ENCODE data around the gene ADAMTSL1.

ADAMTSL1 gene

DNA sequence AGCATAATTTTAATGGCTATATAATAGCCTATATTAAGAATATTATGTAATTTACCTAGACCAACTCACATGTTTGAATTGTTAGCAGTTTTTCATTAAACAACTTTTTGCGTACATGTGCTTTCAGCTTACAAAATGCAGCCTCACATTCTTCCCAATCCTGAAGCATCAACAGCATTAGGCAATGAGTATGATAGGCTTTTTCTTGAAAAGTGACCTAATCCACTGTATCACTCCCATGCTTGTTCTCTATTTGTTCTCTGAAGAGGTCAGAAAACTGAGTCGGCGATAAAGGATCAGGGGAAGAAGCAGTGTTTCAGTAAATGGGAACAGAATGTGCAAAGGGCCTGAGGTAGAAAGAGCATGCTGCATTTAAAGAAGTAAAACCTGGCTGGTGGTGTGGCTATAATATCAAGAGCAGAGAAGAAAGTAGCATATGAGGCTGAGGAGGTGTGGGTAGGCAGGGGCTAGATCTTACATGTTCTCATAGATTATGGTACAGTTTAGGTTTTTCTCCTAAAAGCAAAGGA lies 346.7 kb downstream of the ADAMTSL1 start:
- TF ChIP-seq, protein P1, sequence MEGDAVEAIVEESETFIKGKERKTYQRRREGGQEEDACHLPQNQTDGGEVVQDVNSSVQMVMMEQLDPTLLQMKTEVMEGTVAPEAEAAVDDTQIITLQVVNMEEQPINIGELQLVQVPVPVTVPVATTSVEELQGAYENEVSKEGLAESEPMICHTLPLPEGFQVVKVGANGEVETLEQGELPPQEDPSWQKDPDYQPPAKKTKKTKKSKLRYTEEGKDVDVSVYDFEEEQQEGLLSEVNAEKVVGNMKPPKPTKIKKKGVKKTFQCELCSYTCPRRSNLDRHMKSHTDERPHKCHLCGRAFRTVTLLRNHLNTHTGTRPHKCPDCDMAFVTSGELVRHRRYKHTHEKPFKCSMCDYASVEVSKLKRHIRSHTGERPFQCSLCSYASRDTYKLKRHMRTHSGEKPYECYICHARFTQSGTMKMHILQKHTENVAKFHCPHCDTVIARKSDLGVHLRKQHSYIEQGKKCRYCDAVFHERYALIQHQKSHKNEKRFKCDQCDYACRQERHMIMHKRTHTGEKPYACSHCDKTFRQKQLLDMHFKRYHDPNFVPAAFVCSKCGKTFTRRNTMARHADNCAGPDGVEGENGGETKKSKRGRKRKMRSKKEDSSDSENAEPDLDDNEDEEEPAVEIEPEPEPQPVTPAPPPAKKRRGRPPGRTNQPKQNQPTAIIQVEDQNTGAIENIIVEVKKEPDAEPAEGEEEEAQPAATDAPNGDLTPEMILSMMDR (conservative IDR thresholded peaks at IDR 0.05; ENCODE audit: low read depth, low read length) = no peak
- H3K4me3 ChIP-seq (ENCODE audit: low read length) = no peak overlapping the region

DNA sequence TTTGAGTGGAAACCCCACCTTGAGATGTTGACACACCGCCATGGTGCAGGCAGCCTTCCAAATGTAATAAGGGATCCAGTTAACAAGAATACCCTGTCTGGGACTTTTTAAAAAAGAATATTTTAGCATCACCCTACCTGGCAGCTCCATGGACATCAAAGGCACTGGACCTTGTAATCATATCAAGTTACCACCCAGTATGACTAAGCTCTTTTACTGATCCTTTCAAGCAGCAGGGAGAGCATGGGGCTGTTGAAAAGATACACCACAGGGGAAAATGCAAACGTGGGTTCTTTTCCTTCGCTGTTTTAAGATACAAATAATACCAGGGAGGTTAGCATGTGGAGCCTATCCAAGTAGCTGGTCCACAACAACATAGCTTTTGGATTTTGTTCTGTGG lies 347.8 kb downstream of the ADAMTSL1 start:
- no peak overlapping the region for H3K4me3 ChIP-seq (ENCODE audit: low read length)
- DNase-seq (ENCODE audit: low read depth) = no peak
- TF ChIP-seq, protein P1 (conservative IDR thresholded peaks at IDR 0.05; ENCODE audit: low read depth, low read length) = no peak

More for the DNA sequence above, 346.7 kb downstream of the ADAMTSL1 start:
- no peak for DNase-seq (ENCODE audit: low read depth)

DNA sequence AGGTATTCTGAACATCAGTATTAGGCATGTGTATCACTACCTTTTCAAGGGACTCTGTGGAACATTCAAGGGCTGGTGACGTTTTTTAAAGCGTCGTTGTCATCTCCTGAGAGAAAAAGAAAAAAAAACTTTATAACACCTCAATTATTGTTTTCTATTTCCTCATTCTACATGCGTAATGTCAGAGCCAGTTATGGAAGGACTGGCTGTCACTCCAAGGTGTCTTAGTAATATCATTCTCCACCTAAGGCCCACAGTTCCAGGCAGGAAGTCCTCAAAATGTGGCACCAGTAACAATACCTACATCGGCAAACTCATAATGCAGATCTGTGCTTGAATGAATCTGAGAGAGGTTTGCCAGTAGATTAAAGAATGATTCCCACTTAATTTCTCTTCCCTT lies 348.9 kb downstream of the ADAMTSL1 start:
- DNase-seq (ENCODE audit: low read depth) = no peak
- TF ChIP-seq, protein P1 (conservative IDR thresholded peaks at IDR 0.05; ENCODE audit: low read depth, low read length) = no peak
- no peak overlapping the region for H3K4me3 ChIP-seq (ENCODE audit: low read length)

DNA sequence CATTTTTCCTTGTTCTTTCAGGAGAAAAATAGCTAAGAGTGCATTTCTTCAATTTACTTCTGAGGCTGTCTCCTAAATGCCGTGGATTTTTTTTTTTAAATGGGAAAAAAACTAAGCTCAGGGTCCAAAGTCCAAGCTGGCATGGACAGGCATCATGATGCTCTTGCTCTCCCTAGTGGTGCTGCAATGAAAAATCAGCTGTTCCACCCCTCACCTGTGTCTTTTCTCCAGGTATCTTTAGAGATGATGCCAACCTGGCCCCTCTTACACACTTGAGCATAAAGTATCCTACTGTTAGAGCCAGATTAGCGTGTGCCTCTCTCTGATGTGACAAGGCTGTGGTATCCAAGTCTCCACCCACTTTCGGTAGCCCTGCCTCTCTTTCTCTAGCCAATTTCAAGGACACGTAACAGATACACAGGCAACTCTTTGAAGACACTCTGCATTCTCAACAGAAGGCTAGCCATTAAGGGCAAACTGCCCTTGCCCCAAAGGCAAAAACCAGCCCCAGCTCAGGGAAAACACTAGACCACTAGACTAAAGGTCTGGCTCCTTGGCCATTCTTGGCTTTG lies 350.2 kb downstream of the ADAMTSL1 start:
- no peak for DNase-seq (ENCODE audit: low read depth)
- H3K4me3 ChIP-seq (ENCODE audit: low read length) = no peak overlapping the region
- TF ChIP-seq, protein P1 (conservative IDR thresholded peaks at IDR 0.05; ENCODE audit: low read depth, low read length) = peak; percentile 40

DNA sequence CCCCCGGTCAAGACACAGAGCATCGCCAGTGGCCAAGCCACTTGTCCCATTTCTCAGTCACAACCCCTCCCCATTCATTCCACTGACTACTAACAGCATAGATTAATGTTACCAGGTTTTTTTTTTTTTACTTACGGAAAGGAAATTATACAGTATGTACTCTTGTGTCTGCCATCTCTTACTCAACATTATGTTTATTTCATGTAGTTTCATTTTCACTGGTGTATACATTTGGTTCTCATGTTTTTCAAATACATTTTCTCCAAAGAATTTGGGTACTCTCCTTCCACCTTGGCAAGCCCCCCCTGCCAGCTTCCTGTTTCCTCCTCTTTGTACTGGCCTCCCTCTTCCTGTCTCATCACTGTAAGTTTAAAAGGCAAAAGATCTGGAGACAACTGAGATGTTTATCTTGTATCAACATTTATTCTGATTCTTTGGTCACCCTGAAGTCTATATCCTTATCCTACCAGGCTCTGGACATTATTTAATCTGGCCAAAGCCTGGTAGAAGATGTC lies 351.8 kb downstream of the ADAMTSL1 start:
- no peak overlapping the region for H3K4me3 ChIP-seq (ENCODE audit: low read length)
- TF ChIP-seq, protein P1 (conservative IDR thresholded peaks at IDR 0.05; ENCODE audit: low read depth, low read length) = no peak
- DNase-seq (ENCODE audit: low read depth) = no peak

DNA sequence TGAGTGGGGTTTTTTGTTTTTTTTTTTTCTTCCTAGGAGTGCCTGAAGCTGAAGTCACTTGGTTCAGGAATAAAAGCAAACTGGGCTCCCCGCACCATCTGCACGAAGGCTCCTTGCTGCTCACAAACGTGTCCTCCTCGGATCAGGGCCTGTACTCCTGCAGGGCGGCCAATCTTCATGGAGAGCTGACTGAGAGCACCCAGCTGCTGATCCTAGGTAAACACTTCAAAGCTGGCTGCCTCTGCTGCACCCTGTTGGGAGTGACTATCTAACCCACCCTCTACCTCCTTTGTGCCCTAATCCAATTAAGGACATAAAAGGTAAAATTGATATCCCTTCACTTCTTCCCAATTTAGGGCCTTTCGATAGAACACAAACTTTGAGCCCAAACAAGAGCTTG lies 352.3 kb downstream of the ADAMTSL1 start:
- H3K4me3 ChIP-seq (ENCODE audit: low read length) = no peak overlapping the region
- no peak for DNase-seq (ENCODE audit: low read depth)
- TF ChIP-seq, protein P1 (conservative IDR thresholded peaks at IDR 0.05; ENCODE audit: low read depth, low read length) = no peak

DNA sequence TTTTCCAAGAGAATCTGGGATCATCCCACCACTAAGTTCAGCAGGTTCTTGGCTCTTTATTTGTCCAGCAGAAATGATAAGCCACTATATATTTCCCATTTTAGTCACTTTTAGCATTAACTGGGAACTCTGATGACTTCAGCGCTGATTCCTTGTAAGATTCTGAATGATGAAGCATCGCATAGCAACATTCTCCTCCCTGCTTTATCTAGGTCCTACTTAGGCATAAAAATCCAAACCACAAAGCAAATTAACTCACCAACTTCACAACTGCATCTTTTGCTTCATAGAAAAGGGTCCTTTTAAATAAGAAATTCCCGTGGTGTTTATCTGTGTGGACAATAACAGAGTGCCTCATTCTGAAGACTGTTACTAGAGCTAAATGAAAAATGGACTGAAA lies 355.1 kb downstream of the ADAMTSL1 start:
- TF ChIP-seq, protein P1 (conservative IDR thresholded peaks at IDR 0.05; ENCODE audit: low read depth, low read length) = no peak
- no peak for DNase-seq (ENCODE audit: low read depth)
- H3K4me3 ChIP-seq (ENCODE audit: low read length) = no peak overlapping the region
